Transverse colon (tissue), 4 donors: ENCODE results near the gene PIRT.

Experiments used
- CTCF ChIP-seq, 5 experiments: fragments of 200-600 bp in 3 of 5; fragments of 450-650 bp in 2 of 5; sonication (generic) in 3 of 5; IDR thresholded peaks; 1 replicate in 2 of 5; 2 replicates in 3 of 5; pipeline ENCODE4 v1.5.1; 2016 to 2017; ENCODE audit warnings: antibody characterized with exemption in 5 of 5, inconsistent platforms in 3 of 5, mild to moderate bottlenecking in 2 of 5, moderate library complexity in 1 of 5
- POLR2A ChIP-seq: fragments of 450-650 bp; IDR thresholded peaks from one replicate; pipeline ENCODE4 v1.6.1; 2016; ENCODE audit warnings: antibody characterized with exemption, mild to moderate bottlenecking, moderate library complexity
- POLR2AphosphoS5 ChIP-seq, 3 donors: sonication (generic); formaldehyde crosslinking; IDR thresholded peaks; one replicate each; pipeline ENCODE4 v1.6.1; 2016; ENCODE audit warnings: antibody characterized with exemption in 3 of 3

- TF ChIP-seq CTCF (IDR thresholded peaks at IDR 0.05) (no peak), POLR2AphosphoS5 (IDR thresholded peaks at IDR 0.05) (no peak), POLR2A (no peak)
These were observed 32.6 kb upstream of the PIRT start for GRCh38 chr17:10870336-10871050.
